ENCODE measurements around the gene TNFRSF19. TPM values are rescaled to one million over a fixed set of nuclear protein-coding genes. Genes with fewer than 3 reads are reported as not detected.

The TNFRSF19 gene
- total and polyA plus RNA-seq, 2 of the 13 experiments (the other 11 are each of a cell fraction or from before 2014, with no cell fraction given): 75.3 to 77.7 TPM

DNA sequence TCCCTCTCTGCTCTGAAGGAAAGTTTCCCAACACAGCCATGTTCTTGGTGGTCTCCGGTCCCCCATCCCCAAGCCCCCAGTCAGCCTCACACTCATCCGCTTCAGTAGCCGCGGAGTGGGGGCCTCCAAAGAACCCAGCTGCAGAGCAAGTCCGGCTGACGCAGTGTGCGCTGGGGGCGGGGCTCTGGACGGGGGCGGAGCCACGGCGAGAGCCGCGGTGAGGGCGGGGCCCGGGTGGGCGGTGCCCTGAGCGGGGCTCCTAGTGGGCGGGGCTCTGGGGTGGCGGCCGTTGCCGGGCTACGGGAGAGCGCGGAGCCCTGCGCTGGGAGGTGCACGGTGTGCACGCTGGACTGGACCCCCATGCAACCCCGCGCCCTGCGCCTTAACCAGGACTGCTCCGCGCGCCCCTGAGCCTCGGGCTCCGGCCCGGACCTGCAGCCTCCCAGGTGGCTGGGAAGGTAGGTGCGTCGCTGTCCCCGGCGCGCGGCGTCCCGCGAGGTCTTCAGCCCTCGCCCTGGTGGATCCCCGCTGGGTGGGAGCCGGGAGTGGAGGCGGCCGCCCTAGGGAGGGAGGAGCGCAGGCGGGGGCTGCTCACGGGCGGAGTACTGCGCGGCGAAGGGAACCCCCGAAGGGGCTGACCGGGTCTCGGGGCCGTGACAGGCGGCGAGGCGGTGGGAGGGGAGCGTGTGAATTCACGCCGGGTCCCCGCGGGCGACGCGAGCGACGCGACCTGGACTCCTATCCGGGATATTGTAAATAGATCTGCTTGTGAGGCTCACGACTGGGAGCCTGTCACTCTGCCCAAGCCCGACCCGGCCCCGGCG is 9.1 kb downstream of the TNFRSF19 start (continued):
- TF ChIP-seq NFATC3 (CRISPR knock-in tag; IDR thresholded peaks at IDR 0.05) (no peak), RBFOX2 (IDR thresholded peaks at IDR 0.05; ENCODE audit: low read depth, low read length) (peak; percentile 85), ZNF572 (CRISPR knock-in tag; IDR thresholded peaks at IDR 0.05) (no peak), ZNF720 (CRISPR knock-in tag; IDR thresholded peaks at IDR 0.05) (no peak), KDM6A (CRISPR knock-in tag; IDR thresholded peaks at IDR 0.05; ENCODE audit: low read depth) (no peak), SMAD9 (CRISPR knock-in tag; IDR thresholded peaks at IDR 0.05) (no peak)
- TF ChIP-seq, protein P1, sequence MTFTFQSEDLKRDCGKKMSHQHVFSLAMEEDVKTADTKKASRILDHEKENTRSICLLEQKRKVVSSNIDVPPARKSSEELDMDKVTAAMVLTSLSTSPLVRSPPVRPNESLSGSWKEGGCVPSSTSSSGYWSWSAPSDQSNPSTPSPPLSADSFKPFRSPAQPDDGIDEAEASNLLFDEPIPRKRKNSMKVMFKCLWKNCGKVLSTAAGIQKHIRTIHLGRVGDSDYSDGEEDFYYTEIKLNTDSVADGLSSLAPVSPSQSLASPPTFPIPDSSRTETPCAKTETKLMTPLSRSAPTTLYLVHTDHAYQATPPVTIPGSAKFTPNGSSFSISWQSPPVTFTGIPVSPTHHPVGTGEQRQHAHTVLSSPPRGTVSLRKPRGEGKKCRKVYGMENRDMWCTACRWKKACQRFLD (CRISPR knock-in tag; IDR thresholded peaks at IDR 0.05; ENCODE audit: borderline replicate concordance): no peak
- TF ChIP-seq, protein P2, sequence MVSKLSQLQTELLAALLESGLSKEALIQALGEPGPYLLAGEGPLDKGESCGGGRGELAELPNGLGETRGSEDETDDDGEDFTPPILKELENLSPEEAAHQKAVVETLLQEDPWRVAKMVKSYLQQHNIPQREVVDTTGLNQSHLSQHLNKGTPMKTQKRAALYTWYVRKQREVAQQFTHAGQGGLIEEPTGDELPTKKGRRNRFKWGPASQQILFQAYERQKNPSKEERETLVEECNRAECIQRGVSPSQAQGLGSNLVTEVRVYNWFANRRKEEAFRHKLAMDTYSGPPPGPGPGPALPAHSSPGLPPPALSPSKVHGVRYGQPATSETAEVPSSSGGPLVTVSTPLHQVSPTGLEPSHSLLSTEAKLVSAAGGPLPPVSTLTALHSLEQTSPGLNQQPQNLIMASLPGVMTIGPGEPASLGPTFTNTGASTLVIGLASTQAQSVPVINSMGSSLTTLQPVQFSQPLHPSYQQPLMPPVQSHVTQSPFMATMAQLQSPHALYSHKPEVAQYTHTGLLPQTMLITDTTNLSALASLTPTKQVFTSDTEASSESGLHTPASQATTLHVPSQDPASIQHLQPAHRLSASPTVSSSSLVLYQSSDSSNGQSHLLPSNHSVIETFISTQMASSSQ (IDR thresholded peaks at IDR 0.05; ENCODE audit: low read depth): no peak
- TF ChIP-seq, protein P2 (CRISPR knock-in tag; IDR thresholded peaks at IDR 0.05; ENCODE audit: borderline replicate concordance): peak; percentile 28
- TF ChIP-seq, protein P3, sequence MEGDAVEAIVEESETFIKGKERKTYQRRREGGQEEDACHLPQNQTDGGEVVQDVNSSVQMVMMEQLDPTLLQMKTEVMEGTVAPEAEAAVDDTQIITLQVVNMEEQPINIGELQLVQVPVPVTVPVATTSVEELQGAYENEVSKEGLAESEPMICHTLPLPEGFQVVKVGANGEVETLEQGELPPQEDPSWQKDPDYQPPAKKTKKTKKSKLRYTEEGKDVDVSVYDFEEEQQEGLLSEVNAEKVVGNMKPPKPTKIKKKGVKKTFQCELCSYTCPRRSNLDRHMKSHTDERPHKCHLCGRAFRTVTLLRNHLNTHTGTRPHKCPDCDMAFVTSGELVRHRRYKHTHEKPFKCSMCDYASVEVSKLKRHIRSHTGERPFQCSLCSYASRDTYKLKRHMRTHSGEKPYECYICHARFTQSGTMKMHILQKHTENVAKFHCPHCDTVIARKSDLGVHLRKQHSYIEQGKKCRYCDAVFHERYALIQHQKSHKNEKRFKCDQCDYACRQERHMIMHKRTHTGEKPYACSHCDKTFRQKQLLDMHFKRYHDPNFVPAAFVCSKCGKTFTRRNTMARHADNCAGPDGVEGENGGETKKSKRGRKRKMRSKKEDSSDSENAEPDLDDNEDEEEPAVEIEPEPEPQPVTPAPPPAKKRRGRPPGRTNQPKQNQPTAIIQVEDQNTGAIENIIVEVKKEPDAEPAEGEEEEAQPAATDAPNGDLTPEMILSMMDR (CRISPR knock-in tag; IDR thresholded peaks at IDR 0.05): no peak
- TF ChIP-seq, protein P4, sequence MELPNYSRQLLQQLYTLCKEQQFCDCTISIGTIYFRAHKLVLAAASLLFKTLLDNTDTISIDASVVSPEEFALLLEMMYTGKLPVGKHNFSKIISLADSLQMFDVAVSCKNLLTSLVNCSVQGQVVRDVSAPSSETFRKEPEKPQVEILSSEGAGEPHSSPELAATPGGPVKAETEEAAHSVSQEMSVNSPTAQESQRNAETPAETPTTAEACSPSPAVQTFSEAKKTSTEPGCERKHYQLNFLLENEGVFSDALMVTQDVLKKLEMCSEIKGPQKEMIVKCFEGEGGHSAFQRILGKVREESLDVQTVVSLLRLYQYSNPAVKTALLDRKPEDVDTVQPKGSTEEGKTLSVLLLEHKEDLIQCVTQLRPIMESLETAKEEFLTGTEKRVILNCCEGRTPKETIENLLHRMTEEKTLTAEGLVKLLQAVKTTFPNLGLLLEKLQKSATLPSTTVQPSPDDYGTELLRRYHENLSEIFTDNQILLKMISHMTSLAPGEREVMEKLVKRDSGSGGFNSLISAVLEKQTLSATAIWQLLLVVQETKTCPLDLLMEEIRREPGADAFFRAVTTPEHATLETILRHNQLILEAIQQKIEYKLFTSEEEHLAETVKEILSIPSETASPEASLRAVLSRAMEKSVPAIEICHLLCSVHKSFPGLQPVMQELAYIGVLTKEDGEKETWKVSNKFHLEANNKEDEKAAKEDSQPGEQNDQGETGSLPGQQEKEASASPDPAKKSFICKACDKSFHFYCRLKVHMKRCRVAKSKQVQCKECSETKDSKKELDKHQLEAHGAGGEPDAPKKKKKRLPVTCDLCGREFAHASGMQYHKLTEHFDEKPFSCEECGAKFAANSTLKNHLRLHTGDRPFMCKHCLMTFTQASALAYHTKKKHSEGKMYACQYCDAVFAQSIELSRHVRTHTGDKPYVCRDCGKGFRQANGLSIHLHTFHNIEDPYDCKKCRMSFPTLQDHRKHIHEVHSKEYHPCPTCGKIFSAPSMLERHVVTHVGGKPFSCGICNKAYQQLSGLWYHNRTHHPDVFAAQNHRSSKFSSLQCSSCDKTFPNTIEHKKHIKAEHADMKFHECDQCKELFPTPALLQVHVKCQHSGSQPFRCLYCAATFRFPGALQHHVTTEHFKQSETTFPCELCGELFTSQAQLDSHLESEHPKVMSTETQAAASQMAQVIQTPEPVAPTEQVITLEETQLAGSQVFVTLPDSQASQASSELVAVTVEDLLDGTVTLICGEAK (IDR thresholded peaks at IDR 0.05): no peak
- TF ChIP-seq, protein P4 (CRISPR knock-in tag; IDR thresholded peaks at IDR 0.05): no peak; the same call in 1 of the 2 replicates
